ENCODE measurements around the gene CCDC93. TPM values are rescaled to one million over a fixed set of nuclear protein-coding genes. Genes with fewer than 3 reads are reported as not detected.
A peak's percentile ranks its signal among the peaks of the same experiment; 100 is the strongest.

The CCDC93 gene
- total RNA-seq, 1 donor: 30.5 TPM

DNA sequence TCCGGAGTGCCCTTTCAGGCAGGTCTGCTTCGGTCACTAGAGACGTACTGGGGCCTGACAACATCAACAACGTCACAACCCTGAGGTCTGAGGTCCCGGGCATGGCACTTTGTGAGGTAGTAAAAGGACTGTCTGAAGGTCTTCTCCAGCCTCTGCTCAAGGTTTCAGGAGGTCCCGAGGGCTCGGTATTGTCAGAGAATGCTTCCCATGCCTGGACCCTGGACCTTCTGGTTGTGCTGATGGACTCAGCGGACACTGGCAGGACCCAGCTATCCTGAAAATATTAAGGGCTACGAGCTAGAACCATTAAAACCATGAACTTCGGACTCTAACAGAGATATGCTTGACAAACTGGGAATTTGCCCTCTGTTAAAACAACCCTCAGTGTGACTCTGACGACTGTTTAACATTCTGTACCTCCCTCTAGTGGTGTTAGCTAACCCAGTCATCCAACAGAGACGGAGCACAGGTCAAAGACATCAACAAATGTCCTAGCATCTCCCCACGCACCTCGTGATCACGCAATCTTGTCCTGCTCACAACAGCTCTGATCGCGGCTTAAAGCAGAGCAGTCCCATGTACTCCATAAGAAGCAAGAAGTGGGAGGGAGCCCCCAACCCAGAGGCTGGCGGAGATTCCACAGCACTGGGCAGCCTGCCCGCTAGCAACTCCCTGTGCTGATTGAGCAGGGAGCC lies 96.5 kb downstream of the CCDC93 start:
- DNase-seq (ENCODE audit: low read depth): peak; percentile 14
- no peak overlapping the region for H3K4me3 ChIP-seq (ENCODE audit: low read depth, low read length)
- TF ChIP-seq CTCF (IDR thresholded peaks at IDR 0.05; ENCODE audit: insufficient read depth, low read length): peak; percentile 35

- no peak for TF ChIP-seq CTCF (IDR thresholded peaks at IDR 0.05; ENCODE audit: insufficient read depth, low read length)
- DNase-seq (ENCODE audit: low read depth): no peak
Measured at GRCh38 chr2:117902933-117903332, 110.9 kb downstream of the CCDC93 start.

GRCh38 chr2:117888897-117889296 lies 125.0 kb downstream of the CCDC93 start:
- no peak for DNase-seq (ENCODE audit: low read depth)
- TF ChIP-seq CTCF (IDR thresholded peaks at IDR 0.05; ENCODE audit: insufficient read depth, low read length): no peak
- no peak overlapping the region for H3K4me3 ChIP-seq (ENCODE audit: low read depth, low read length)

More at GRCh38 chr2:117902933-117903332, 110.9 kb downstream of the CCDC93 start:
- H3K4me3 ChIP-seq (ENCODE audit: low read depth, low read length): no peak overlapping the region

DNA sequence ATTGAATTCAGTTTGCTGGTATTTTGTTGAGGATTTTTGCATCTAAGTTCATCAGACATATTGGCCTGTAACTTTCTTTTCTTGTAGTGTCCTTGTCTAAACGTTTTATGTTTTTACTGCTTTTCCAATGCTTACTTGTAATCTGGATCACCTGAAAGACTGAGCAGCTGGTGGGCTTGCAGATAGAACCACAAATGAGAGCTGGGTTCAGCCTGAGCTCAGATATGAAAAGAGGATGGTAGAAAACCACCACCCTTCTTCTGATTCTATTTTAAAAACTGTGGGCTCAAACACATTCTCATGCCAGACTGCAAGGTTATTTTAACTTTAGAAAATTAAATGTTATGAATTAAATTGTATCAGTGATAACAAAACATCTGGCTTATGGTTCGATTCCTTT lies 128.6 kb downstream of the CCDC93 start:
- DNase-seq (ENCODE audit: low read depth): no peak
- H3K4me3 ChIP-seq (ENCODE audit: low read depth, low read length): no peak overlapping the region
- TF ChIP-seq CTCF (IDR thresholded peaks at IDR 0.05; ENCODE audit: insufficient read depth, low read length): no peak

DNA sequence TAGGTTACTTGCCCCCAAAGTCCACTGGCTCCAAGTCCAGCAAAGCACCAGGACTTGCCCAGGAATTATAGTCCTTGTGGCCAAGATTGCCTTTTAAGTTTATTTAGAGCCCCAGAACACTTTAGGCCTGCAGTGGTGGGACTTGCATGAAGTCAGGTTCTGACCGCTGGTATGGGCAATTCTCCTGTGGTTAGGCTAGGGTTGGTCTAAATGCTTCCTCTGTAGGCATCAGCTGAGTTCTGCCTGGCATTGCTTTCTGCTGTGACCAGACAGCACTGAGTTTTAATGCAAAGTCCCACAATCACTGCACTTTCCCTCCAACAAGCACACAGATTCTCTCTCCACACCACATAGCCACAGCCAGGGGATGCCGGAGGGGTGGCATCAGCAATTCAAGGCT lies 134.9 kb downstream of the CCDC93 start:
- no peak for DNase-seq (ENCODE audit: low read depth)
- no peak for TF ChIP-seq CTCF (IDR thresholded peaks at IDR 0.05; ENCODE audit: insufficient read depth, low read length)
- no peak overlapping the region for H3K4me3 ChIP-seq (ENCODE audit: low read depth, low read length)

- TF ChIP-seq CTCF (IDR thresholded peaks at IDR 0.05; ENCODE audit: insufficient read depth, low read length): no peak
Measured at GRCh38 chr2:117875786-117876185, 138.1 kb downstream of the CCDC93 start.

More at GRCh38 chr2:117875786-117876185, 138.1 kb downstream of the CCDC93 start:
- DNase-seq (ENCODE audit: low read depth): no peak
- no peak overlapping the region for H3K4me3 ChIP-seq (ENCODE audit: low read depth, low read length)

Small RNA genes within 50 kb of the gene (small RNA-seq; reads per million reads assigned to genes)
- gene RN7SL111P: not detected

Other genes with a start within 250 kb of the CCDC93 start
- gene DDX18, start 199.4 kb downstream of the CCDC93 start, total RNA-seq (ENCODE audit: low replicate concordance): 30.9 and 48.3 TPM in 2 replicates
- gene INSIG2, start 74.4 kb upstream of the CCDC93 start, total RNA-seq (ENCODE audit: low replicate concordance): 5.3 and 9.5 TPM in 2 replicates

Data from fibroblast of the aortic adventitia (primary cell).